Stimulated activated CD4-positive, alpha-beta T cell treated with anti-CD3 and anti-CD28 coated beads, Interleukin-4, amount 100 ng/mL, for 48 hours (primary cell): ENCODE measurements around the gene IFITM2.

Experiments
- DNase-seq, 2 donors: peaks; one replicate each; pipeline ENCODE4 v3.0.0-alpha.2; 2020; ENCODE audit warnings: low read depth in 2 of 2

Gene IFITM2

GRCh38 chr11:293271-293851, 14.3 kb upstream of the IFITM2 start:
- no peak for DNase-seq

DNA sequence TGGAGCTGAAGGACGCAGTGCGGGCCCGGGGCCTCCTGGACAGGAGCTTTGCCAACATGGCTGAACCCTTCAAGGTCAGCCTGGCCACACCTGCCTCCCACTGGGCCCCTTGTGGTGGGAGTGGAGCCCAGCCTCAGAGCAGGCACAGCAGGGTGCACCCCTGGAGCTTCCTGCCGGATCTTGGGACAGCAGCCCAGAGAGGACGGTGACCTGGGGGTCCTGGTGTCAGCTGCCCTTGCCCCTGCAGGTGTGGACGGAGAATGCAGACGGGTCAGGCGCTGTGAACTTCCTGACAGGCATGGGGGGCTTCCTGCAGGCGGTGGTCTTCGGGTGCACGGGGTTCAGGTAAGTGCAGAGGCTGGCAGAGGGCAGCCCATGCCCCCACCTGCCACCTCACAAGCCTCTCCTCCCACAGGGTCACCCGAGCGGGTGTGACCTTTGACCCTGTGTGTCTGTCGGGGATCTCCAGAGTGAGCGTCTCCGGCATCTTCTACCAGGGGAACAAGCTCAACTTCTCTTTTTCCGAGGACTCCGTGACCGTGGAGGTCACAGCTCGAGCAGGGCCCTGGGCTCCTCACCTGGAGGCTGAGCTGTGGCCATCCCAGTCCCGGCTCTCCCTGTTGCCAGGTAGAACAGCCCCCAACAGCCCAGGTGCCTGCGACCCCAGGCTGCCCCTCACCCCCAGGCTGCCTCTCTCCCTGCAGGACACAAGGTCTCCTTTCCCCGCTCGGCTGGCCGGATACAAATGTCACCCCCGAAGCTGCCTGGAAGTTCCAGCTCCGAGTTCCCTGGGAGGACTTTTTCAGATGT, 13.6 kb upstream of the IFITM2 start:
- no peak for DNase-seq

- DNase-seq, result no peak
Observed at GRCh38 chr11:294780-295179, 12.8 kb upstream of the IFITM2 start.

DNA sequence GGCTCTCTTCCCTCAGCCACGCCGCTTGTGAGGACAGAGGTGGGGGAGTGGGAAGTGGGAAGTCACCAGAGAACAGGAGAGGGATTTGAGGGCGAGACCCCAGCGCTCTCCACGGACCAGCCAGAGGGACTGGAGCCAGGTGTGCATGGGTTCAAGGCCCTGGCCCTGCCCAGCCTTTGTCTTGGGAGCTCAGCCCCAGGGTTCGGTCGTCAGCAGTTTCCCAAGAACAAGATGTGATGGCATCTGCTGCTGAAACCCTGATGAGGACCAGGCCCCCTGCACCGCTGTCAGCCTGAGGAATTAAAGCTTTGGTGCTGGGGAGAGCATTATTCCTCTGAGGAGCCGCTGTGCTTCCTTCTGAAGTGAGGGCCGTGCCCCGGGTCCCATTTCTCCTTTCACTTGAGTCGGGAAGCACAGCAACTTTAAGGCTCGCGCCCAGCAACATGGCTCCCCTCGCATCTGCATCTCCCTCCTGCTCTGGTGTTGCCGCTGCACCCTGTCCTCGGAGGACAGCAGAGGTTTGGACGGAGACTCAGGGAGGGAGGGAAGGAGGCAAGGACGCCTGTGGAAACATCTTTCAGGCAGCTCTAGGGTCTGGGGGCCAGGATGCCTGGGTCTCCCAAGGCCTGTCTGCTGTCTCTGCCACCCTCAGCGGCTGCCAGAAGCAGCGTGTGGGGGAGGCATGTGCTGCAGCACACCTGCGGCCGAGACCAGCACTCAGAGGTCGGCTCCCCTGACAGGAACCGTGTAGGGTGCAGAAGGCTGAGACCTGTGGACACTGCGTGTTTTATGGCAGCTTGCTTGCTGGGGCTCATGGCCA, 12.1 kb upstream of the IFITM2 start:
- DNase-seq, result no peak

DNA sequence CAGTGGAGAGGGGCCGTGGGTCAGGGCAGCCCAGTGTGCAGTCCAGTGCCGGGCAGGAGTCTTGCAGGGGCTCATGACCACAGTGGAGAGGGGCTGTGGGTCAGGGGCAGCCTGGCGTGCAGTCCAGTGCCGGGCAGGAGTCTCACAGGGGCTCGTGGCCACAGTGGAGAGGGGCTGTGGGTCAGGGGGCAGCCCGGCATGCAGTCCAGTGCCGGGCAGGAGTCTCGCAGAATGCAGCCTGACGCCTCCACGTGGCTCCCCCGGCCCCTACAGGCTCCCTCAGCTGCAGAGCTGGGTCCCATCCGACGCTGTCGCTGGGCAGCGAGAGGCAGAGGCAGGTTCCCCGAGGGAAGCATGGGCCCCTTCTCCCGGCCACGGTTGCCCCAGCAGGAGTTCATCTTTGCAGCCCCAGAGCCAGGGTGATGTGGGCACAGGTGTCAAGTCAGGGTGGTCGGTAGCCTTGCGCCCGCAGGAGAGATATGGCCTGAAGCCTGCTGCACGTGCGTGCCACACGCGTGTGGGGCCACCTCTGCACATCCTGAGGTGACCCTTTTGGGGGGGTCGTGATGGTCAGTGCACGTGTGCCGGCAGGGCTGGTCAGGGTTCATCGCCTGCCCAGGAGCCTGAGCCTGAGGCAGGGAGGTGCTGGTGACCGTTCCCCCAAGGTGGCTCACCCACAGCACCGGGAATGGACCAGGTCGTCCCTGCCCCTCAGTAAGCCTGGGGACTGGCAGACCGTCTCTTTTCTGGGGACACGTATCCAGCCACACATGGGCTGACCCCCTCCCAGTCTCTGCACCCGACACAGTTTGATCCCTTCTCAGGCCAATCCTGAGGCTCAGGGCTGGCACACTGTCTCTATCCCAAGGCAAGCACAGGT, 11.2 kb upstream of the IFITM2 start:
- DNase-seq, result no peak

- no peak for DNase-seq
Observed at GRCh38 chr11:297051-297585, 10.5 kb upstream of the IFITM2 start.

DNA sequence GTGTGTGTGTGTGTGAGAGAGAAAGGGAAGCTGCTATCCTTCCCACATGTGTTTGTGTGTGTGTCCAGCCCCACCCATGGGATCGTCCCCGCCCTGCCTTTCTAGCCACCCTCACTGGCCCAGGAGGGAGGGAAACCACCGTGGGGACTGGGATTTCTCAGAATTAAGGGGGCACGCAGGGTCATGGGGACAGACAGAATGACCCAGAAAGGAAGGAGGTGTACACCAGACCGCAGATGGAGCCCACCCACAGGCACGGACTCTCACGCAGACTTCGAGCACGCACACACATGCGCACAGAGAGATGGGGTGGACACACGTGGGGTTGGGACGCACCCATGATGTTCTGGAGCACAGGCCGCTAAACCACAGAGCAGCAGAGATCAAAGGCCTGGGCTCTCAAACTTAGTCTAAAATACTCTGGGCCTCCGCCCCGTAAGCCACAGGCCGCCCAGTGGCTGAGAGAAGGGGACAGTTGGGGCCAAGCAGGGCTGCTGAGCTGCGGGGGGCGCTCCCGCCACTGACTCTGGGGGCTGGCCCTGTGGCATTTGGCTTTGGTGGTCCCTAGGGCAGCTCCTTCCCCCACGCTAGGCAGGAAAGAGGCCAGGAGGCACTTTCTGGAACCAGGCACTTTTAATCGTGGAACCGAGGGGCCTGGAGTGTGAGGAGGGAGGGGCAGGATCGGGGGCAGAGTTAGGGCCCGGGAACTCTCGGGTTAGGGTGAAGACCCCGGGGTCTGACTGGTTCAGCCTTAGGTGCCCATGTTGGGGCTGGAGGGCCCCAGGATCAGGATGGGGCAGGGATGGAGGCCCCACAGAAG, 9.8 kb upstream of the IFITM2 start:
- no peak for DNase-seq

DNA sequence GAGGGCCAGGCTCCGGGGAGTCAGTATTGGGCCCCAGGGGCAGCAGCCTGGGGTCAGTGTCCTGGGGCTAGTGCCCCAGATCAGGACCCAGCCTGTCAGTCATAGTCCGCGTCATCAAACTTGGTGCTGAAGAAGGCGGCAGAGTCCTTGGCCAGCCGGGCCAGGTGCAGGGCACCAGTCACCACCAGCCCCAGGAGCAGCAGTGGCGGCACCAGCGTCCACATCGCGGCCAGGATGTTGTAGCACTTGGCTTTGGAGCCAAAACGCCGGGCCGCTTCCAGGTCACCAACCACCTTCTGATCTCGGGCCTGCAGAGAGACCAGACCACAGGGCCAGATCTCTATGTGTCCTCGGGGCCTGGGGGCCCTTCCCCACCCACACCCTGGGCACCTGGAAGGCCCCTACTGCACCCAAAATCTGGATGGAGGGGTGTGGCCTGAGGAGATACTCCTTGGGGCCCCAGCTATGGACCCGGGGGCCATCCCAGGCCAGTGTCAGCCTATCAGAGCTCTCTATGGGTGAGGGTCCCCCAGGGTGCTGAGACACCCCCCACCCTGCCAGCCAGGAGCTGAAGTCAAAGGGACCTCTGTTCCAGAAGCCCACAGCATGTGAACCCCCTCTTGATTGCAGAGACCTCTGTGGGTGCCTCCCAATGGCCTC, 9.1 kb upstream of the IFITM2 start:
- DNase-seq, result no peak

DNA sequence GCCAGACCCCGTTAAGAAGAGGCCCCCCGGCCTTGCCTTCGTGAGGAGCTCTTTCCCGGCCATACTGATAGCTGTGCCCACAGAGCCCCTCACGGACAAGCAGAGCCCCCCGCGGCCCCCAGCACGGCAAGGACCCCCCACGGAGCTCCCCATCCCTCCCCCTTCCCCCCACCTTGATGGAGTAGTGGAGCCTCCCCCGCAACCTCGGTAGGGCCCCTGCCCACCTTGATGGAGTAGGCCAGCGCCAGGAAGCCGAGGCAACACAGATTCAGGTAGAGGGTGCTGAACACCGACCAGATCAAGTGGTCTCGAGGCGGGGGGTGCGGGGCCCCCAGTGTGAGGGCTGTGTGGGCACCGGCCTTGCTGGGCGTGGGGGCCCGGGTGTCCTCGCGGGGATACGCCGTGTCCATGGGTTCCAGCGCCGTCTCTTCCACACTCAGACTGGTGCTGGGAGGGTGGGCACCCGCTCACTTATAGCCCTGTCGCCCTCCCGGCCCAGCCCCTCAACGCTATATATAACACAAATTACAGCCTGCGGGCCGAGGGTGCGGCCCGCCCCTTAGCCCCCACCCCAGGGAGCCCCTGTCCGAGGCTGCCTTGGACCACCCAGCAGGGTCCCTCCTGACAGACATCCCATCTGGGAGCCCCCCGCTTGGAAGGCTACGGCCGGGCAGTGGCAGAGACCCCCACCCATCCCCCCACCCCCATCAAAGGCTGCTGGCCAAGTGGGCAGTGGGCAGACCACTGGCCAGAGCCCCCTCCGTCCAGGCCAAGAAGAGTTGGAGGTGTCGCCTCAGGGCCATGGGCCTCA, 8.3 kb upstream of the IFITM2 start, which contains the start of gene IFITM5:
TSS of gene IFITM5 (minus strand) at position 446 of the 811 bp plus-strand sequence. CDS start at position 410, 36 bp downstream.
- no peak for DNase-seq

- DNase-seq, result no peak
Observed at GRCh38 chr11:299951-300735, 7.5 kb upstream of the IFITM2 start.

GRCh38 chr11:303363-303762, 4.3 kb upstream of the IFITM2 start:
- no peak for DNase-seq

- DNase-seq, result no peak
Observed at GRCh38 chr11:304061-304506, 3.5 kb upstream of the IFITM2 start.

DNA sequence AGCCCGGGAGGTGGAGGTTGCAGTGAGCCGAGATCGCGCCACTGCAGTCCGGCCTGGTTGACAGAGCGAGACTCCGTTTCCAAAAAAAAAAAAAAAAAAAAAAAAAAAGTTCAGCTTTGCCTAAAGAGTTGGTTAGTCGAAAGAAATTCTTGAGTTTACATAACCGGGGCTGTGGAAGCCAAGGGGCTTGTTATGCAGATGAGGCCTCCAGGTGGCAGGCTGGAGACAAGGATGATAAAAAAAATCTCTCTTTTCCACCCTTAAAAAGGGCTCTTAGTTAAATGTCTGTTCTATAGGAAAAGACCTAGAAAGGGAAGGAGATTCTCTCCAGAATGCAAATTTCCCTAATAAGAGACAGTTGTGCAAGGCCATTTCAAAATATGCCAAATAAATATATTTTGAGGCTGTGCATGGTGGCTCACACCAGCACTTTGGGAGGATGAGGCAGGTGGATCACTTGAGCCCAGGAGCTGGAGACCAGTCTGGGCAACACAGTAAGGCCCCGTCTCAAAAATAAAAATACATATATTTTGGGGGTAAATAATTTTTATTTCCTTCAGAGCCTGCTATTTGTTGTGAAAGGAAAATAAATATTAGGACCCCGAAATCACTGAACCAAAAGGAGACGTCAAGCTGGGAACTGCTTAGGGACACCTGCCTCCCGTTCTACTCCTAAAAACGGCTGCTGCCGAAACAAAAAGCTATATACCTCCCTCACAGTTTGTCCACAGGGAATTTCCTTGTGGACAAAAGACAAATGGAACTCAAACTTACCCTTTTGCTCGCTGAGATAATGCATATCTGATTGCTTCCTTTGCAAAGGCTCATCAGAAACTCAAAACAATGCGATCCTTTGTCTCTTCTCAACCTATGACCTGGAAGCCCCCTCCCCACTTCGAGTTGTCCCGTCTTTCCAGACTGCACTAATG, 2.4 kb upstream of the IFITM2 start:
- no peak for DNase-seq

DNA sequence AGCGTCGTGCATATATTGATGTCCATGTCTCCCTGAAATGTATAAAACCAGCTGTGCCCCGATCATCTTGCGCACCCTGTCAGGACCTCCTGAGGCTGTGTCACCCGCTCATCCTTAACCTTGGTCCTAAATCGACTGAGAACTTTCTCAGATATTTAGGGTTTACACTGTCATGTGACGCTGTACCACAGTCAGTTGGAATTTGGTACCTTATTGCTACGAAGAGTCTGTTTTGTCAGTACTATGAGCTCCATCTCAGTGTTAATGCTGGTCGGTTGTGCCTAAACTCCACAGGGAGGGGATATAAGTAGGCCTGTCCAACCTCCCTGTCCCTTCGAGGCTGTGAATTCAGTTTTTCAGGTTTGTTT, 1.8 kb upstream of the IFITM2 start:
- DNase-seq, result no peak

DNA sequence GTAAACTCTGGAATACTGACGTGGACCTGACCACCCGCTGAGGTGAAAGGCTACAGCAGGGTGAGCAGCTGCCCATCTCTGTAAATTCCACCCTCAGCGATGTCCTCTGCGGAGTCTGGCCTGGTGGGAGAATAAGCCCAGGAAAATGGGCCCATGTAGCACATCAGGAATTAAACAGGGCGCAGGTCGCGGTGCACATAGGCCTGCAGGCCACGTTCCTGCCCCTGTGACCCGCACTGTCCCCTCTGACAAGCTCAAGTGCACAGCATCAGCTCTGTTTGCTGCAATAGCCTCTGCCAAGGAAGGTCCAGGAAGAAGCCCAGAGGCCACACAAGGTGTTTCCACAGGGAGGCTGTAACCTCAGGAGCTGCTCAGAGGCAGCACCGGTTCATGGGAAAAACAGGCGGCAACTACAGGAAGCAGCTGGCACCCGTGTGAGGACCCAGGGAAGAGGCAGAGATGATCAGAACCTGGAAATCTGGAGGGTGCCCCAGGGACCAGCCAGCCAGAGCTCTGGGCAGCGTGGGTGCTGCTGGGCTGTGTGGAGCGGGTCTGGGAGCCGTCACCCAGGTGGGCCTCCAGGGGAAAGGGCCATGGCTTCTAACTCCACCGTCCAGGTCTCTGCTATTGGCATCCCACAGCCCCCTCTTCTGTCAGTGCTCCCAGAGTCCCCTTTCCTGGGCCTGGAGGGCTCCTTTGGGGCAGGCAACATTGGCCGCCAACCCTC, 808 bp upstream of the IFITM2 start:
- DNase-seq, result no peak
